Measurements from ENCODE around the gene KLK14.

The KLK14 gene

GRCh38 chr19:51090471-51090870 is 7.8 kb upstream of the KLK14 start:
- no peak for DNase-seq (ENCODE audit: low read depth)
- no peak for TF ChIP-seq CTCF (IDR thresholded peaks at IDR 0.05; ENCODE audit: low read length, missing control alignments)
- H3K4me3 ChIP-seq (replicated peaks; ENCODE audit: low read depth, low read length), result no peak overlapping the region

- no peak for TF ChIP-seq CTCF (IDR thresholded peaks at IDR 0.05; ENCODE audit: low read length, missing control alignments)
- no peak for DNase-seq (ENCODE audit: low read depth)
- no peak overlapping the region for H3K4me3 ChIP-seq (replicated peaks; ENCODE audit: low read depth, low read length)
These were observed 7.1 kb upstream of the KLK14 start for GRCh38 chr19:51089786-51090185.

- TF ChIP-seq CTCF (IDR thresholded peaks at IDR 0.05; ENCODE audit: low read length, missing control alignments), result no peak
- no peak for DNase-seq (ENCODE audit: low read depth)
- H3K4me3 ChIP-seq (replicated peaks; ENCODE audit: low read depth, low read length), result no peak overlapping the region
These were observed 3.6 kb upstream of the KLK14 start for GRCh38 chr19:51086153-51086850.

GRCh38 chr19:51084505-51084904 is 1.8 kb upstream of the KLK14 start:
- no peak for TF ChIP-seq CTCF (IDR thresholded peaks at IDR 0.05; ENCODE audit: low read length, missing control alignments)
- no peak overlapping the region for H3K4me3 ChIP-seq (replicated peaks; ENCODE audit: low read depth, low read length)
- no peak for DNase-seq (ENCODE audit: low read depth)

GRCh38 chr19:51083783-51084182 is 1.1 kb upstream of the KLK14 start:
- H3K4me3 ChIP-seq (replicated peaks; ENCODE audit: low read depth, low read length), result no peak overlapping the region
- DNase-seq (ENCODE audit: low read depth), result no peak
- no peak for TF ChIP-seq CTCF (IDR thresholded peaks at IDR 0.05; ENCODE audit: low read length, missing control alignments)

GRCh38 chr19:51083181-51083580 is 494 bp upstream of the KLK14 start:
- TF ChIP-seq CTCF (IDR thresholded peaks at IDR 0.05; ENCODE audit: low read length, missing control alignments), result no peak
- H3K4me3 ChIP-seq (replicated peaks; ENCODE audit: low read depth, low read length), result no peak overlapping the region
- no peak for DNase-seq (ENCODE audit: low read depth)

GRCh38 chr19:51081476-51081875 is 1.2 kb downstream of the KLK14 start:
- H3K4me3 ChIP-seq (replicated peaks; ENCODE audit: low read depth, low read length), result no peak overlapping the region
- DNase-seq (ENCODE audit: low read depth), result no peak
- TF ChIP-seq CTCF (IDR thresholded peaks at IDR 0.05; ENCODE audit: low read length, missing control alignments), result no peak

All from fibroblast of pulmonary artery (primary cell).